ENCODE measurements around the gene RFLNA. TPM values are rescaled to one million over a fixed set of nuclear protein-coding genes. Genes with fewer than 3 reads are reported as not detected.
A peak's percentile ranks its signal among the peaks of the same experiment; 100 is the strongest.

Gene RFLNA
- total and polyA plus RNA-seq, 2 experiments from 2014 or later, result 3.9 to 20.4 TPM

DNA sequence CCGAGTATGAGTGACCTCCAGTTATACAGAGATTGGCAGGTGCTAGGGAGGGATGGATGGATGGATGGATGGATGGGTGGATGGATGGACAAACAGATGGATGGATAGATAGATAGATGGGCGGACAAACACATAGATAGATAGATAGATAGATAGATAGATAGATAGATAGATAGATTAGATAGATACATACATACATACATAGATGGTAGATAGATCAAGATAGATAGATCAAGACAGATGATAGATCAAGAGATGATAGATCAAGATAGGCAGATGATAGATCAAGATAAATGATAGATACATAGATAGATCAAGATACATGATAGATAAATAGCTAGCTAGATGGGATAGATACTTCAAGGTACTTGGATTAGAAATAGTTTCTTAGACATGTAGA, 18.6 kb upstream of the RFLNA start (continued):
- TF ChIP-seq, protein P1, sequence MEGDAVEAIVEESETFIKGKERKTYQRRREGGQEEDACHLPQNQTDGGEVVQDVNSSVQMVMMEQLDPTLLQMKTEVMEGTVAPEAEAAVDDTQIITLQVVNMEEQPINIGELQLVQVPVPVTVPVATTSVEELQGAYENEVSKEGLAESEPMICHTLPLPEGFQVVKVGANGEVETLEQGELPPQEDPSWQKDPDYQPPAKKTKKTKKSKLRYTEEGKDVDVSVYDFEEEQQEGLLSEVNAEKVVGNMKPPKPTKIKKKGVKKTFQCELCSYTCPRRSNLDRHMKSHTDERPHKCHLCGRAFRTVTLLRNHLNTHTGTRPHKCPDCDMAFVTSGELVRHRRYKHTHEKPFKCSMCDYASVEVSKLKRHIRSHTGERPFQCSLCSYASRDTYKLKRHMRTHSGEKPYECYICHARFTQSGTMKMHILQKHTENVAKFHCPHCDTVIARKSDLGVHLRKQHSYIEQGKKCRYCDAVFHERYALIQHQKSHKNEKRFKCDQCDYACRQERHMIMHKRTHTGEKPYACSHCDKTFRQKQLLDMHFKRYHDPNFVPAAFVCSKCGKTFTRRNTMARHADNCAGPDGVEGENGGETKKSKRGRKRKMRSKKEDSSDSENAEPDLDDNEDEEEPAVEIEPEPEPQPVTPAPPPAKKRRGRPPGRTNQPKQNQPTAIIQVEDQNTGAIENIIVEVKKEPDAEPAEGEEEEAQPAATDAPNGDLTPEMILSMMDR (conservative IDR thresholded peaks at IDR 0.05; ENCODE audit: low read depth in 2 of 2), result no peak
- TF ChIP-seq JUNB (IDR thresholded peaks at IDR 0.05; ENCODE audit: unreplicated experiment) (no peak), CREB1 (CRISPR knock-in tag; IDR thresholded peaks at IDR 0.05; ENCODE audit: low read depth) (no peak), EZH2 (IDR thresholded peaks at IDR 0.05; ENCODE audit: low read depth, unreplicated experiment) (no peak), STAT1 (IDR thresholded peaks at IDR 0.05; ENCODE audit: unreplicated experiment) (no peak), EZH2phosphoT487 (IDR thresholded peaks at IDR 0.05; ENCODE audit: unreplicated experiment) (no peak), ZNF114 (CRISPR knock-in tag; IDR thresholded peaks at IDR 0.05) (no peak)

DNA sequence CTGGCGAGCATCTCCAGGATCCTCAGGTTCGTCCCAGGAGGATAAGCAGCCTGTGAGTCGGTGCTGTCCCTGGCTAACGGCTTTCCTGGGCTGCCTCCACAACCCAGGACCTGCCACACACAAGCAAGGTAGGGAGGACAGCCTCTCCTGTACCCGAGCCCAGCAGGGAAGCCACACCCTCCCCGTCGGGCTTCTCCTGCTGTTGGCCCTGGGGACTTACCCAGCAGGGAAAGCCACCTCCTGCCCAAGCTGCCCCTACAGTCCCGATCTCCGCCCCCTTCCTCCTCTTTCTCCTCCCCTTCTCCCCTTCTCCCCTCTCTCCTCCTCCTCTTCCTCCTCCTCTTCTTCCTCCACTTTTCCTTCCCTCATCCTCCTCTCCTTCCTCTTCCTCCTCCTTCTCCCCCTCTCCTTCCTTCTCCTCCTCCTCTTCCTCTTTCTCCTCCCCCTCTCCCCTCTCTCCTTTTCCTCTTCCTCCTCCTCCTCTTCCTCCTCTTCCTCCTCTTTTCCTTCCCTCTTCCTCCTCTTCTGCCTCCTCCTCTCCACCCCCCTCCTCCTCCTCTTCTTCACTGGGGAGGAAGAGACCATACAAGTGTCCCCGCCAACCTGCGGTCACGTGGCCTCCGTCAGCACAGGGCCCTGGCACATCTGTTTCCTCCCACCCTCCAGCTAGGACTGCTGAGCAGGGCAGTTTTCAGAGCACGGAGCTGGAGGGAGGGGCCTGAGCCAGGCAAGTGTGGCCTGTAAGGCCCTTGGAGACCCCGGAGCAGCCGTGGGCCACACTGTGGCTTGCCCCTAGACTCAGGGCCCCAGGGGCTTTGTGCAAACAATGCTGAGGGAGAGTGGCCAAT, 17.3 kb upstream of the RFLNA start:
- DNase-seq (ENCODE audit: low spot score), result no peak
- H3K9me2 ChIP-seq (ENCODE audit: insufficient read depth), result peaks cover 5% of the 10 kb centered on the region; the same call in 1 of the 2 replicates
- Mint-ChIP-seq H3K36me3 (ENCODE audit: low read depth) (peaks cover 3% of the 10 kb centered on the region; the same call in 1 of the 3 replicates), H3K4me3 (no peak overlapping the region), H3K4me1 (peaks cover 12% of the 10 kb centered on the region), H3K27me3 (ENCODE audit: insufficient read depth, low read depth, poor library complexity) (peaks cover 12% of the 10 kb centered on the region), H3K27ac (no peak overlapping the region), H3K9me3 (peaks cover 2% of the 10 kb centered on the region; the same call in 2 of the 3 replicates)
- no peaks in the 10 kb centered on the region for H3K27me3 ChIP-seq (ENCODE audit: insufficient read depth)
- no peaks in the 10 kb centered on the region for H4K20me1 ChIP-seq (replicated peaks; ENCODE audit: insufficient read depth)
- no peak overlapping the region for H3K4me2 ChIP-seq
- no peak overlapping the region for H3K27ac ChIP-seq (ENCODE audit: low read depth)
- no peak overlapping the region for H3K4me3 ChIP-seq
- H3K4me1 ChIP-seq (ENCODE audit: insufficient read depth), result peaks cover 18% of the 10 kb centered on the region
- H2AFZ ChIP-seq, result 0 out of 2 replicates have a peak overlapping the region, but pooled peaks have one; percentile 69
- ATAC-seq, result no peak; the same call in 2 of the 3 replicates
- no peaks in the 10 kb centered on the region for H3K36me3 ChIP-seq (ENCODE audit: insufficient read depth)
- no peaks in the 10 kb centered on the region for H3F3A ChIP-seq (replicated peaks; ENCODE audit: low read depth)
- H3K79me2 ChIP-seq (replicated peaks; ENCODE audit: insufficient read depth), result no peaks in the 10 kb centered on the region
- TF ChIP-seq POLR2AphosphoS5 (IDR thresholded peaks at IDR 0.05; ENCODE audit: low read depth) (no peak), JUNB (IDR thresholded peaks at IDR 0.05; ENCODE audit: unreplicated experiment) (no peak), NANOG (IDR thresholded peaks at IDR 0.05; ENCODE audit: borderline replicate concordance) (no peak), ZNF114 (CRISPR knock-in tag; IDR thresholded peaks at IDR 0.05) (no peak), EZH2 (IDR thresholded peaks at IDR 0.05; ENCODE audit: low read depth, unreplicated experiment) (no peak), CREB1 (CRISPR knock-in tag; IDR thresholded peaks at IDR 0.05; ENCODE audit: low read depth) (no peak), ZNF331 (CRISPR knock-in tag; IDR thresholded peaks at IDR 0.05; ENCODE audit: low read depth) (no peak), STAT1 (IDR thresholded peaks at IDR 0.05; ENCODE audit: unreplicated experiment) (no peak), EZH2phosphoT487 (IDR thresholded peaks at IDR 0.05; ENCODE audit: unreplicated experiment) (no peak)
- TF ChIP-seq, protein P2, sequence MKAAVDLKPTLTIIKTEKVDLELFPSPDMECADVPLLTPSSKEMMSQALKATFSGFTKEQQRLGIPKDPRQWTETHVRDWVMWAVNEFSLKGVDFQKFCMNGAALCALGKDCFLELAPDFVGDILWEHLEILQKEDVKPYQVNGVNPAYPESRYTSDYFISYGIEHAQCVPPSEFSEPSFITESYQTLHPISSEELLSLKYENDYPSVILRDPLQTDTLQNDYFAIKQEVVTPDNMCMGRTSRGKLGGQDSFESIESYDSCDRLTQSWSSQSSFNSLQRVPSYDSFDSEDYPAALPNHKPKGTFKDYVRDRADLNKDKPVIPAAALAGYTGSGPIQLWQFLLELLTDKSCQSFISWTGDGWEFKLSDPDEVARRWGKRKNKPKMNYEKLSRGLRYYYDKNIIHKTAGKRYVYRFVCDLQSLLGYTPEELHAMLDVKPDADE (IDR thresholded peaks at IDR 0.05), result no peak
- TF ChIP-seq, protein P1 (conservative IDR thresholded peaks at IDR 0.05; ENCODE audit: low read depth in 2 of 2), result no peak
- TF ChIP-seq, protein P3, sequence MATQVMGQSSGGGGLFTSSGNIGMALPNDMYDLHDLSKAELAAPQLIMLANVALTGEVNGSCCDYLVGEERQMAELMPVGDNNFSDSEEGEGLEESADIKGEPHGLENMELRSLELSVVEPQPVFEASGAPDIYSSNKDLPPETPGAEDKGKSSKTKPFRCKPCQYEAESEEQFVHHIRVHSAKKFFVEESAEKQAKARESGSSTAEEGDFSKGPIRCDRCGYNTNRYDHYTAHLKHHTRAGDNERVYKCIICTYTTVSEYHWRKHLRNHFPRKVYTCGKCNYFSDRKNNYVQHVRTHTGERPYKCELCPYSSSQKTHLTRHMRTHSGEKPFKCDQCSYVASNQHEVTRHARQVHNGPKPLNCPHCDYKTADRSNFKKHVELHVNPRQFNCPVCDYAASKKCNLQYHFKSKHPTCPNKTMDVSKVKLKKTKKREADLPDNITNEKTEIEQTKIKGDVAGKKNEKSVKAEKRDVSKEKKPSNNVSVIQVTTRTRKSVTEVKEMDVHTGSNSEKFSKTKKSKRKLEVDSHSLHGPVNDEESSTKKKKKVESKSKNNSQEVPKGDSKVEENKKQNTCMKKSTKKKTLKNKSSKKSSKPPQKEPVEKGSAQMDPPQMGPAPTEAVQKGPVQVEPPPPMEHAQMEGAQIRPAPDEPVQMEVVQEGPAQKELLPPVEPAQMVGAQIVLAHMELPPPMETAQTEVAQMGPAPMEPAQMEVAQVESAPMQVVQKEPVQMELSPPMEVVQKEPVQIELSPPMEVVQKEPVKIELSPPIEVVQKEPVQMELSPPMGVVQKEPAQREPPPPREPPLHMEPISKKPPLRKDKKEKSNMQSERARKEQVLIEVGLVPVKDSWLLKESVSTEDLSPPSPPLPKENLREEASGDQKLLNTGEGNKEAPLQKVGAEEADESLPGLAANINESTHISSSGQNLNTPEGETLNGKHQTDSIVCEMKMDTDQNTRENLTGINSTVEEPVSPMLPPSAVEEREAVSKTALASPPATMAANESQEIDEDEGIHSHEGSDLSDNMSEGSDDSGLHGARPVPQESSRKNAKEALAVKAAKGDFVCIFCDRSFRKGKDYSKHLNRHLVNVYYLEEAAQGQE (IDR thresholded peaks at IDR 0.05; ENCODE audit: unreplicated experiment), result no peak

All from GM23338 (cell line).